ENCODE results near the gene TMEM132E.
"Not testable (repeated sequence)": the region's sequence is repeated elsewhere in the genome, so short reads cannot be mapped to it uniquely, and the experiment has no call there.

GRCh38 chr17:34538582-34538981 is 40.8 kb upstream of the TMEM132E start:
- not testable (repeated sequence) for TF ChIP-seq CTCF, POLR2A (IDR thresholded peaks at IDR 0.05)
